Loucy (cell line): ENCODE data around the gene GPBAR1.

Experiments
- CTCF ChIP-seq: fragments of 200-600 bp; sonication (generic); conservative IDR thresholded peaks from 2 replicates; pipeline ENCODE4 v1.5.1; 2014; ENCODE audit warnings: mild to moderate bottlenecking, antibody characterized with exemption, low read length
- EZH2phosphoT487 ChIP-seq: fragments of 200-600 bp; IDR thresholded peaks from 2 replicates; pipeline ENCODE4 v1.6.1; 2018; ENCODE audit warnings: antibody characterized with exemption, mild to moderate bottlenecking, moderate library complexity, borderline replicate concordance

DNA sequence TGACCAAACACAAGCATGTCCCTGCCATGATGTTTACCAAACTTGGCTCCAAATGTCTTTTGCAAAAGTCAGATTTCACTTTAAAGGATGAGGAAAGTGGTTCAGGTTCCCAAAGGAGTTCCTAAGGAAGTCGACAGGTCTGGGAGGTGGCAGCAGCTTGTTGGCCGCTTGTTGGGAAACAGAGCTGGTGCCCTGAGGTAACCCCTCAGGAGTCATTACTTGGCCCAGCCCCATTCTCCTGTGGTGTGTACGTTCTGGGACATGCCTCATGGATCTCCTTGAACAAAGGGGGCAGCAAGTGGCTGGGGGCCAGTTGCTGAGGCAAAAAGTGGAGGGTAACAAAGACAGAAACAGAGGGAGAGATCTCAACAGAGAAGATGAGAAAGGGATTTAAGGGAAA is 20.6 kb downstream of the GPBAR1 start:
- TF ChIP-seq CTCF (no peak), EZH2phosphoT487 (no peak)
